NCI-H1694 treated with DMSO at 0.1 percent for 48 hours (cell line): ENCODE measurements around the gene COPS7B.
"Not testable (repeated sequence)": the region's sequence is repeated elsewhere in the genome, so short reads cannot be mapped to it uniquely, and the experiment has no call there.

Experiments
- DNase-seq: peaks from one replicate; lab custom pipeline; 2025; lab: John Stamatoyannopoulos, UW

The COPS7B gene

DNA sequence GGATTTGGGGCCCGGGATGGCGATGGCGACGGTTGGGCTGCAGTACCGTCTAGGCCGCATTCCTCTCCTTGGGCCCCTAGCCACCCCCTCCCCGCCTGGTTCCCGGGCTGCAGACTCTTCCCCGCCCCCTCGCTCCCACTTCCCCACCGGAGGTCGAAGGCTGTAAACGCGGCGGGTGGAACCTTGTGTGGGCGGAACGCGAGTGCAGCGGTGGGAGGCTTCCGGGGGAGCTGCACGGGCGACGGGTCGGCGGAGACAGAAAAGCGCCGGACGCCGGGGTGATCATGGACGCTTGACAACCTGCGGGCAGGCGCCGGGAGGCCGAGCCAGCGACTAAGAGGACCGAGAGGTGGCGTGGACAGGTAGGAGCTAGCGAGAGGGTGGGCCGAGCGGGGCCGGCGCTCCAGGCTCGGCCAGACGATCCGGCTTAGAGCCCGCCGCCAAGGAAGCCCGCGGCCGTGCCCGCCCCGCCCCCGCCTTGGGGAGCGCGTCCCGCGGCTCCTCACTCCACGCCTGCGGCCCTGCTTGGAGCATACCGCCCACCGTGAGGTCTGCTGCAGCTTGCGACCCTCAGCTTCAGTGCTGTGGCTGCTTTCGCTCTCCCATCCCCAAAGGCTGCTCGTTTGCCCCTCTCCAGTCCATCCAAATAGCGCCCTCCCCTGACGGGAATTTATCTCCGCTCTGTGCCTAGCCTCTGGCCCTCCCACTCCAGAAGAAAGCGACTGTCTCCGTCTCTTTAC is at the start of gene COPS7B:
COPS7B (plus strand) TSS at position 269 of the 740 bp plus-strand sequence. CDS start 2,126 bp downstream, outside the sequence.
- peak; percentile 62 for DNase-seq

DNA sequence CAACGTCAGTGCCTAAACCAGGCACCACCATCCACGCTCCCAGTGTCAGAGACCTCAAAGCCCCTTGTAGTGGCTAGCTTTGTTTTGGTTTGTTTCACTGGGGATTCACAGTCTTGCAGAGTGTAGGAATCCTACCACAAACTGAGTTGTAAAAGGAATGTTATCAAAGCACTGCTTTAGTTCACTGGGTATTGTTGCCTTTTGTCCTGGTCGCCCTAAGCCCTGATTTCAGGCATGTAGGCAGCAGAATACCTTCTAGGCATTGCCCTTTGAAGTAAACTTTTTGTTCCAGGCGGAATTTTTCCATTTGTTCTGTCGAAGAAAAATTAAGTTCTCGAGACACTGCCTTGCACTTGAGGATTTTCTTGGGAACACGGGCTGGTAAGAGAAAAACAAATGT is 48.5 kb upstream of the COPS7B start:
- DNase-seq, result no peak

DNA sequence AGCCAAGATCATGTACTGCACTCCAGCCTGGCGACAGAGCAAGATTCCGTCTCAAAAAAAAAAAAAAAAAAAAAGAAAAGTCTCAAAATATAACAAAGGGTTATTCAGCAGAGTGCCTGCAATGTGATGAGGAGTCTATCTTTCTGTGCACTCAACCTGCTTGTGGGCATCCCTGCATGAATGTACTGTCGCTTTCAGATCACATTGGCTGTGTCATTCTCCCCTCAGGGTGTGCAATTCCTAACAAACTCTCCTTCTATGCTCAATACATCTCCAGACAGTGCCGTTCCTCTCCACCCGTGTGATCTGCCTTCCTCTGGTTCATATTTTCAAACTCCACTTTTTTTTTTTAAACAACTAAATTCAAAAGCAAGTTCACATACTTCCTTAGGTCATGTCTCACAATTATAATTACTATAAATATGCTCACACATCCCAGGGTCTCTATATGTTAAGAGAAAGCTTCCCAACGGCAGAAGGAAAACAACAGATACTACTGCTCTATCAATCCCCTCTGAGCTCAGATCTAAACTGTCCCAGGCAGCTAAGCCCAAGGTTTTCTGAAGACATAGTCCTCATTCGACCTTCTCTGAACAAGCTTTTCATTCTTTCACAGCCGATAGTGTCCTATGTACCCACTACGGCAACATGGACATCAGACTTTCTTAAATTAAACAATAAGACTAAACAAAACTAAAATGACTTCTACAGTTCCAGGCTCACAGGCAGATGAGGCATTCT is 42.7 kb upstream of the COPS7B start:
- DNase-seq, result no peak

DNA sequence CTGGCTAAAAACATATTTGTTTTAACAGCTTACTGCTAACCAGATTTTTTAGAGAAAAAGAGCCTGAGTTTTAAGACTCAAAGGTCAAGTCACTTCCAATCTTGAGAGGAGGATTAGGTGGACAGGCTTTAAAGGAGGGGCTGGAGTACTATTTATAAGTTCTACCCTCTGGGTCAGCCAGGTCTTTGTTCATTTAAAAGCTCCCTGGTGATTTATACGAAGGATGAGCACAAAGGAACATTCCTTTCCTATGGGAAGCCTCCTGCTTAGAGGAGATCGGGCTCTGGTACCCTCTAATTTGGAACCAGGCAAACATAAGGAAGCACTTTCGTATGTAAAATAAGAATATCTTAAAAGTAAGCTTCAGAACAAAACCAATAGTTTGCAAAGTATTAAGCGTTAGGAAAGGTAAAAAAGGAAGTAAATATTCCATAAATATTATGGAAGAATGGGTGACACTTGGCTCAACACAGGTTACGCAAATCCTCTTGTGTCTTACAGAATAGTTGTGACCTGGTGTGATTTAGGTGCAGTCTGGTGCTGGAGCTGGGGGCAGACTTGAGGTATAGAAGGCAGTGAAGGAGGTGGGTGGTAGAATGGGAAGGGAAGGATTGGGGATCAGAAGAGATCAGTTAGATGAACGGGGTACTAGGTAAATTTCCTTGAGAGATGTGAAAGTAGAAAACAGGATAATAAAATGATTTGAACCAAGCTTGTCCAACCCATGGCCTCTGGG is 40.8 kb upstream of the COPS7B start:
- DNase-seq, result no peak

DNA sequence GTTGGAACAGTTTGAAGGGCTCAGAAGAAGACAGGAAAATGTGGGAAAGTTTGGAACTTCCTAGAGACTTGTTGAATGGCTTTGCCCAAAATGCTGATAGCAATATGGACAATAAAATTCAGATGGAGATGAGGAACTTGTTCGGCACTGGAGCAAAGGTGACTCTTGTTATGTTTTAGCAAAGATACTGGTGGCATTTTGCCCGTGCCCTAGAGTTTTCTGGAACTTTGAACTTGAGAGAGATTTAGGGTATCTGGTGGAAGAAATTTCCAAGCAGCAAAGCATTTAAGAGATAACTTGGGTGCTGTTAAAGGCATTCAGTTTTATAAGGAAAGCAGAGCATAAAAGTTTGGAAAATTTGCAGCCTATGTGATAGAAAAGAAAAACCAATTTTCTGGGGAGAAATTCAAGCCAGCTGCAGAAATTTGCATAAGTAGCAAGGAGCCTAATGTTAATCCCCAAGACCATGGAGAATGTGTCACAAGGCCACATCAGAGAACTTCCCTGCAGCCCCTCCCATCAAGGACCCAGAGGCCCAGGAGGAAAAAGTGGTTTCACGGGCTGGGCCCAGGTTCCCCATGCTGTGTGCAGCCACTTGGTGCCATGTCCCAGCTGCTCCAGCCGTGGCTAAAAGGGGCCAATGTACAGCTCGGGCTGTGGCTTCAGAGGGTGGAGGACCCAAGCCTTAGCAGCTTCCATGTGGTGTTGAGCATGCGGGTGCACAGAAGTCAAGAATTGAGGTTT is 37.9 kb upstream of the COPS7B start:
- DNase-seq, result not testable (repeated sequence)

DNA sequence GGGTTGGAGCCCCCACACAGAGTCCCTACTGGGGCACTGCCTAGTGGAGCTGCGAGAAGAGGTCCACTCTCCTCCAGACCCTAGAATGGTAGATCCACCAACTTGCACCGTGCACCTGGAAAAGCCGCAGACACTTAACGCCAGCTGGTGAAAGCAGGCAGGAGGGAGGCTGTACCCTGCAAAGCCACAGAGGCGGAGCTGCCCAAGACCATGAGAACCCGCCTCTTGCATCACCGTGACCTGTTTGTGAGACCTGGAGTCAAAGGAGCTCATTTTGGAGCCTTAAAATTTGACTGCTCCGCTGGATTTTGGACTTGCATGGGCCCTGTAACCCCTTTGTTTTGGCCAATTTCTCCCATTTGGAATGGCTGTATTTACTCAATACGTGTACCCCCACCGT is 37.2 kb upstream of the COPS7B start:
- DNase-seq, result not testable (repeated sequence)

DNA sequence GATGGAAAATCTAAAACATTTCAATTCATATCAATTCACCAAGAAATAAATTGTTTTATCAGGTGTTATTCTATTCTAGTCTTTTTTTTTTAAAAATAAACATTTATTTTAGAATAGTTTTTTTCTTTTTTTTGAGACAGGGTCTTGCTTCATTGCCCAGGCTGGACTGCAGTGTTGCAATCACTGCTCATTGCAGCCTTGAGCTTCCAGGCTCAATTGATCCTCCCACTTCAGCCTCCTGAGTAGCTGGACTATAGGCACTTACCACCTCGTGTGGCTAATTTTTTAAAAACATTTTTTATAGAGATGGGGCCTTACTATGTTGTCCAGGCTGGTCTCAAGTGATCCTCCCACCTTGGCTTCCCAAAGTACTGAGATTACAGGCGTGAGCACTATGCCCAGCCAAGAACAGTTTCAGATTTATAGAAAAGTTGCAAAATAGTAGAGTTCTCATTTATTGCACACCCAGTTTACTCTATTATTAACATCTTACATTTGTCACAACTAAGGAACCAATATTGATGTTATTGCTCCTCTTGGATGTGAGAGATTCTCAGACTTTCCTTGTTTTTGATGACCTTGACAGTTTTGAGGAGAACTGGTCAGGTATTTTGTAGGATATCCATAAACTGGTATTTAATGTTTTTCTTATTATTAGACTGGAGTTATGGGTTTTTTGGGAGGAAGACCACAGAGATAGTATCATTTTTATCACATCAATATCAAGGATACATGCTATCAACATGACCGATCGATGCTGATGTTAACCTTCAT is 35.0 kb upstream of the COPS7B start:
- DNase-seq, result no peak

DNA sequence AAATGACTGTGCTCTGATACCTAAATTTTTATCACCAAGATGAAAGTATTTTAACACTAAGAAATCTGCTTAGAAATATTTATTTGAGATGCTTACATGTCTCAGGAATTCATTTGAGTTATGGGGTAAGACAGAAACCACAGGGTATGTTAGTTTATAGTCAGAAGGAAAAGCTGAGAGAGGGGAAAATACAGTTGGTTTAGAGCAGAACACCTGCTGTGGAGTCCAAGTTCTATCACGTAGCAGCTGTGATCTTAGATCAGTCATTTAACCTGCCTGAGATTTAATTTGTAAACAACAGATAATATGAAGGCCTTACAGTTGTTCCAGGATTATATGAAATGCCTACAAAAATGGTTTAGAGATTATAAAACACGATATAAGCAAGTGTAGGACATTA is 34.2 kb upstream of the COPS7B start:
- no peak for DNase-seq

DNA sequence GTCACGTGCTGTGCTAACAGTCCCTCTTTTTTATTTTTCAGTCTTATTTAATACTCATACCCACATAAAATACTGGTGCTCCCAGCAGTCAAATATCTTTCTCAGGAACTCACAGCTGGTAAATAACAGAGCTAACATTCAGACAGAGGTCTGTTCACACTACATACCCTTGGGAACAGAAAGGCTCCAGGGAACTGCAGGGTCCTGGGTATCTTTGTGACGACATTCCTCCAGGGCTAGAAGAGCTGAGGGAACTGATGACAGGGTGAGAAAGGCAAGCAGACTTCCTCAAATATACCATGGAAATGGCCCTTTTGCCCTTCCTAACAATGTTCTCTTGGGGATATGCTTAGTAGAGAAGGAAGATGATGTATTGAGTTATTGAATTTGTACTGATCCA is 24.5 kb upstream of the COPS7B start:
- DNase-seq, result no peak

DNA sequence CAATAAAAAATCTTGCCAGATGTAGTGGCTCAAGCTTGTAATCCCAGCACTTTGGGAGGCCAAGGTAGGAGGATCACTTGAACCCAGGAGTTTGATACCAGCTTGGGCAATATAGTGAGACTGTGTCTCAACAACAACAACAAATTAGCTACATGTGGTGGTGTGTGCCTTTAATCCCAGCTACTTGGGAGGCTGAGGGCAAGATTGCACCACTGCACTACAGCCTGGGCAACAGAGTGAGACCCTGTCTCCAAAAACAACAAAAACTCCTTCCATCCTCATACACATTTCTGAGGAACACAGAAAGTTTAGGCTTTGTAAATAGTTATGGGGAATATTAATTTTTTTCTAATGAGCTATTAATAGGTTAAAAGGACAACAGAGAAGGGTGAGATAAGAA is 22.1 kb upstream of the COPS7B start:
- no peak for DNase-seq

DNA sequence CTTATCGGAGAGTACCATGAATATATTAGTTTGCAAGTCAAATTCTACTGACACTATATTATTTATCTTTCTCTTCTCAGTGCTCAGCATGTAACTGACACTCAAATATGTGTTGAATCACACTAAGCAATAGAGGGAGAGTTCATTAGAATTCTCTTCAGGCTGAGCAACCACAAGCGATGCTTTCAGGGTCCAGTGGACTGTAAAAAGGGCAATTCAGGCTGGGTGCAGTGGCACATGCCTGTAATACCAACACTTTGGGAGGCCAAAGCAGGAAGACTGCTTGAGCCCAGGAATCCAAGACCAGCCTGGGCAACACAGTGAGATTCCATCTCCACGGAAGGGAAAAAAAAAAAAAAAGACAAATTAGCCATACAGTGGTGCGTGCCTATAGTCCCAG is 21.5 kb upstream of the COPS7B start:
- DNase-seq, result no peak

DNA sequence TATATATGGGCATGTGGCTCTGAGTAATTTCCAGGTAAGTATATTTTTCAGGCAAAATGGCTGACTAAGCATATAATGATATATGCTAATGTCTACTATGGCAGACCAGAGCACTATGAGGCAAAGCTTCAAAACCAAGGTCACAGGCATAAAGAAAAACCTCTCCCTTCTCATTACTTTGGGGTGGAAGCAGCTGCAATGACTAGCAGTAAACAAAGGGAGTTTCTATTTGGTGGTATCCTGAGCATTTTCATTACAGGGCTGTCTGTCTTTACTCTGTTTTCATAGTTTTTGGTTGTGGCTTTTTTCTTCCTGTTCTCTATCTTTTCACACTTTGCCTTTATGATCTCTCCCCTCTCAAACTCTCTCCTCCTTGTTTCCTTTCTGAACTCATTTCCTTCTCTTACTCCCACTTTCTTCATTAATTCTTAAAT is 20.7 kb upstream of the COPS7B start:
- no peak for DNase-seq

DNA sequence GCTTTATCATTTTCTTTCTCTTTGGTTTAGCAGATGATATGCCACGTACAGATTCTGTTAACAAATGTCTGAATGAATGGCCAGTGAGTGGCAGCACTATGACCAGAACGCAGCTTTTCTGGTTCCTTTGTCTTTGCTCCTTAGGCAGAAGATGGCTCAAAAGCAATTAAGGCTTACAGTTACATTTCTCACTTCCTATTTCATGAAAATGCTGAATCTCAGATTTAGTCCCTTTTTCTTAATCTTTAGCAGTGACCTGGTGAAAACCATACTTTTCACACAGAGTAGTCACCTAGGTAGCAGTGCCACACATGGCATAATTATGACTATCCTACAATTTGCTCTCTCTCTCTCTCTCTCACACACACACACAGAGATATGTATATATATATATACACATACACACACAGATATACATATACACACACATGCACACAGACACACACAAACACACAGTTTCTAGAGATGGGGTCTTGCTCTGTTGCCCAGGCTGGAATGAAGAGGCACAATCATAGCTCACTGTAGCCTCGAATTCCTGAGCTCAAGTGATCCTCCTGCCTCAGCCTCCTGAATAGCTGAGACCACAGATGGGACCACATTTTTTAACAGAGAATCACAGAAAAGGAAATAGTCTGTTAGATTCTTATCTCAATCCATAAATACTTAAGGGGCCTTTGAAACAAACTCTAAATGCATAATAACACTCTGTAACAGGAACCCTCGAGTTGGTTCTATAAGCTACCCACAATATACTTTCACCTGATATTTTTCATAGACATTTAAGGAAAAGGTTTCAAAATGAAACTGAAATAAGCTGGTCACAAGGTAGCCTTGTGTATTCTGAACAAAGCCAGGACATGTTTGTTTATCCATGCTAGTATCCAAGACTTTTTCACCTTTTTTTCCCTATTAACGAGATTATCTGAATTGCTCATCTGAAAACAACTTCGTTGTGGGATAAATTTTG is 16.8 kb upstream of the COPS7B start:
- DNase-seq, result no peak

DNA sequence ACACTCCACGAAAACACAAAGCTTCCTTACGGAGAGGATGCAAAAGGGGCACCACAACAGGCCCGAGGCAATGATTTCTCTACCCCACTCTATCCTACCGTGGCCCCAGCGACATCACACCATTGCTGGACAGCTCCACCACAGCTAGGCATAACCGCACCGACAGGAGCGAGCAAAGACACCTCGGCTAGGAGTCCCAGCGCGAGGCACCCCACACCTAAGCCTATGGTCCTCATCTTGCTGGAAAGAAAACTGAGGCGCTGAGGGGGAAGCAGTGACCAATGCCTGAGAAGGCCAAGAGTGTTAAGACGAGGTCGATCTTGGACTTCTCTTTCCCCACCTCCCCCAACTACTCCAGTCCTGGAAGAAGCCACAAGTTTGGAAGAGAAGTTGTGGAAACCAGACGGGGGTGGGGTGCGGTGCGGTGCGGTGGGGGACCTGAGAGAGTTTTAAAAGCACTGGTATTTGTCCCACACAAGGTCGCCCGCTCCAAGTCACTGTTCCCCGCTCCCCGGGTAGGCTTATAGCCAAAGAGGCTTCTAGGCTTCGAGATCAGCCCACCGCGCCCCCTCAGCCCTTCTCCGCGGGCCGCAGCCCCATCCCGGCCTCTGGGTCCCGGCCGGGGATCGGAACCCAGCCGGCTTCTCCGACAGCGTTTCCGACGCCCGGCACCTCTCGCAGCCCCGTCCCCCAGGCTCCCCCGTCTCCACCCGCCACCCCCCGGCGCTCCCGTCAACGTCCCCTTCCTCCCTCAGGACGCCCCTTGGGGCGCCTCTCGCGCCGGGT is 5.9 kb upstream of the COPS7B start:
- DNase-seq, result no peak

DNA sequence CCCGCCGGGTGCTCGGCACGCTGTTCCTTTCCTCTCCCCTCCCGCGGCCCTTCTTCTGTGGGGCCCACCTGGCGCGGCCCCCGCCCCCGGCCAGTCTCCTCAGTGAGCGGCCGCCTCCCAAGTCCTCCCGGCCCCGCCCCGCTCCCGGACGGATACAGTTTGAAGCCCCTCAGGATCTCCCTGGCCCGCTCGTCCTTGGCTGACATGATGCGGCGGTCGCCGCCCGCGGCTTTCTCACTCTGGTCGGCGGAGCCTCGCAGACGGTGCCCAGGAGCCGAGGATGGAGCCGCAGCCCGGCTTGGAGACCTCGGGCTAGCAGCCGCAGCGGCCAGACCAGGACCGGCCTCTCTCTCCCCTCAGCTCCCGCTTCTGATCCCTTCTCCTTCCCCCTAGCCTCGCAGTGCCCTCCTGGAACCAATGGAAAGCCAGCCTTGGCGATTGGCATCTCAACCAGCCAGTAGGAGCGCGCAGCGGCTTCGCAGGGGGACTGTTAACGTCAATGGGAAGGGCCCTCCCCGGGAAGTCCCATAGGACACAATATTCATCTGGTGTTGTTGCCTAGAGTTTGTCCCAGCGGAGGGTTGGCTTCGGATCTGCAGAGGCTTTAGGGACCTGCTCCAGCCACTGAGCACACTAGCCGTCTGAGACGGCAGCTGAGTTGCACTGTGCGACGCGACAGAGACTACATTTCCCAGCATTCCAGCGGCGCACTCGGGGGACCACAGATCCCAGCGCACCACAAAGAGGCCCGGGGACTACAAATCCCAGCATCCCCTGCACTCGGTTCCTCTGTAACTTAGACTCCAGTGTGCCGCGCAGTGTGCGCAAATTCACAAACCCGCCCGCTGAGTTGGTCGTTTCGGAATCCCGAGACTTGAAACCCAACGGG is 5.1 kb upstream of the COPS7B start, which contains the start of gene PDE6D:
PDE6D (minus strand) TSS at position 374 of the 889 bp plus-strand sequence; CDS start at position 206, 168 bp downstream.
- DNase-seq, result peak; percentile 98

DNA sequence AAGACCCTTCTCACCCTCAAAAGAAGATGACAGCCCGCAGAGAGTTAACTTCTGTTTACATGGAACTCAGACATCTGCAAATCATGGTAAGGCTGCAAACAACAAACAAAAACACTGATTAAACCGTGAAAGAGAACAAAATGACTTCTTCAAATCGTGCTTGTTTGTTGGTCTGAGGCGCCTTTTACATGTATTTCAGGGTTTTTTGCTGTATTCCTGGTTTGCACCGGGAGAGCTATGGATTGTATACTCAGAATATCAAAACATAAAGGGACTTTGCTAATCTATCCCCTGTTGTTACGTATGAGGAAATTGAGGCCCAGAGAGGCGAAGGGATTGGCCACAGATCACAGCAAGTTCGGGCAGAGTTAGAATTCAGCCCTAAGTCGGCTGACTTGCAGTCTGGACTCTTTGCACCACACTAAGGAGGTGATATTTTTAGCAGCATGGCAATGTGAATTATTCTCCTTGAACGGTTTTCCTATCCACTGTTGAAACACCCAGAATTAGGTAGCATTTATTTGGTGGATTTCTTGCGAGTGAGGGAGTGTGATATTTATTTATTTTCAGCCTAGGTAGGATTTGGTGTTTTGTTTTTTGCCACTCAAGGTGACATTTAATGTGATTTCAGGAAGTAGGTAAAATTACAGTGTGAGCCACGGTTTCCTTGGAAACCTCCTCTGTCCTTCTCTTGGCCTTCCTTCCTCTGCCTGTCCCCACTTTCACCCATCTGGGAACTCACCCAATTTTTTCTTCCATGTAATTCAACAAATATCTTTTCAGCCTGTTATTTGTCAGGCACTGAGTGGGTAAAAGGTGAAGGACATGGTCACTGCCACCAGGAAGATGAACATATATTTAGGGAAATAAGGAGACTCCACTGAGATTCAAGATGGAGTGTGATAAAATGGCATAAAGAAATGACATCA is 4.2 kb upstream of the COPS7B start:
- DNase-seq, result no peak

DNA sequence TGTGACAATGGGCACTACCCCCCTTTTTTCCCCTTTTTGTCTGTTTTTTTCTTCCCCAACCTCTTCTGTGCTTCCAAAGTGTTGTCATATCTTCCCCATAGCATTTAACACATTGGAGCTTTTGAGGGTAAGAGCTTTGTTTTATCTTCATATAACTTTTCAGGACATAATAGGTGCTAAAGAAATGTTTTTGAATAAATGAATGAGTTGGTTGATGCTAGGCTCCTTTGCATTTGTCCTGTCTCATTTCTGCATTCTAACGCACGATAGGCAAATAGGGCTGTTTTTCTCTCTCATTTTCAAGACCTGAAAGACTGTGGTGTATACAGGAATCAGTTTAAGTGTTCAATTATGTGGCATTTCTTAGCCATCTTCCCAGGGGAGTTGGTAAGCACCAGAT is 832 bp upstream of the COPS7B start:
- DNase-seq, result no peak
